ENCODE data around the gene EPS8L3.

EPS8L3 gene

GRCh38 chr1:109761227-109762038, 2.3 kb downstream of the EPS8L3 start:
- H4K8ac ChIP-seq (ENCODE audit: low read depth, low read length): no peak overlapping the region
- no peak overlapping the region for H3K56ac ChIP-seq (ENCODE audit: low read length)
- H3K79me1 ChIP-seq (ENCODE audit: low read length): no peaks in the 10 kb centered on the region
- H3K4ac ChIP-seq (ENCODE audit: low read depth, low read length): no peak overlapping the region
- WGBS (ENCODE audit: extremely low coverage, insufficient coverage, low lambda C conversion rate): no CpG with 5 or more reads among the region's 14 CpGs
- no peak overlapping the region for H3K4me3 ChIP-seq (ENCODE audit: low read length)
- H3K9ac ChIP-seq (ENCODE audit: low read length): no peak overlapping the region
- H2BK120ac ChIP-seq (ENCODE audit: low read depth, low read length): no peak overlapping the region
- H3K36me3 ChIP-seq (ENCODE audit: control insufficient read depth, insufficient read depth, low read length): no peaks in the 10 kb centered on the region
- H3K4me1 ChIP-seq (ENCODE audit: control insufficient read depth, low read depth, low read length): no peaks in the 10 kb centered on the region
- no peak overlapping the region for H3K4me2 ChIP-seq (ENCODE audit: low read length)
- H3K27me3 ChIP-seq (ENCODE audit: insufficient read depth, low read length, poor library complexity): no peaks in the 10 kb centered on the region
- no peak overlapping the region for H2AK5ac ChIP-seq (ENCODE audit: low read length)
- no peaks in the 10 kb centered on the region for H3K79me2 ChIP-seq (ENCODE audit: control insufficient read depth, insufficient read depth, low read length)
- H2BK5ac ChIP-seq (ENCODE audit: low read length): no peak overlapping the region
- H3K27ac ChIP-seq (ENCODE audit: low read depth, low read length): no peak overlapping the region
- H2BK15ac ChIP-seq (replicated peaks; ENCODE audit: low read depth): no peak overlapping the region
- DNase-seq: peak; percentile 18
- no peak overlapping the region for H3K23ac ChIP-seq (ENCODE audit: low read length)
- no peak overlapping the region for H4K5ac ChIP-seq (ENCODE audit: low read length)
- no peak overlapping the region for H3K18ac ChIP-seq (ENCODE audit: low read length)

- no peak for DNase-seq
- no peaks in the 10 kb centered on the region for H3K4me1 ChIP-seq (ENCODE audit: control insufficient read depth, low read depth, low read length)
- H4K8ac ChIP-seq (ENCODE audit: low read depth, low read length): no peak overlapping the region
- H2AK5ac ChIP-seq (ENCODE audit: low read length): no peak overlapping the region
- H3K18ac ChIP-seq (ENCODE audit: low read length): no peak overlapping the region
- H3K4me3 ChIP-seq (ENCODE audit: low read length): no peak overlapping the region
- no peak overlapping the region for H3K56ac ChIP-seq (ENCODE audit: low read length)
- no peak overlapping the region for H3K23ac ChIP-seq (ENCODE audit: low read length)
- no peaks in the 10 kb centered on the region for H3K27me3 ChIP-seq (ENCODE audit: insufficient read depth, low read length, poor library complexity)
- H2BK120ac ChIP-seq (ENCODE audit: low read depth, low read length): no peak overlapping the region
- no peak overlapping the region for H3K27ac ChIP-seq (ENCODE audit: low read depth, low read length)
- H4K5ac ChIP-seq (ENCODE audit: low read length): no peak overlapping the region
- no peak overlapping the region for H2BK5ac ChIP-seq (ENCODE audit: low read length)
- no peaks in the 10 kb centered on the region for H3K79me1 ChIP-seq (ENCODE audit: low read length)
- H3K4ac ChIP-seq (ENCODE audit: low read depth, low read length): no peak overlapping the region
- WGBS (ENCODE audit: extremely low coverage, insufficient coverage, low lambda C conversion rate): no CpG with 5 or more reads among the region's 7 CpGs
- H3K36me3 ChIP-seq (ENCODE audit: control insufficient read depth, insufficient read depth, low read length): no peaks in the 10 kb centered on the region
- no peaks in the 10 kb centered on the region for H3K79me2 ChIP-seq (ENCODE audit: control insufficient read depth, insufficient read depth, low read length)
- no peak overlapping the region for H3K4me2 ChIP-seq (ENCODE audit: low read length)
- no peak overlapping the region for H3K9ac ChIP-seq (ENCODE audit: low read length)
- H2BK15ac ChIP-seq (replicated peaks; ENCODE audit: low read depth): no peak overlapping the region
These were observed 3.0 kb downstream of the EPS8L3 start for GRCh38 chr1:109760581-109761226.

GRCh38 chr1:109759513-109760334, 4.0 kb downstream of the EPS8L3 start:
- Histone ChIP-seq H3K4ac (ENCODE audit: low read depth, low read length) (no peak overlapping the region), H3K36me3 (ENCODE audit: control insufficient read depth, insufficient read depth, low read length) (no peaks in the 10 kb centered on the region), H4K5ac (ENCODE audit: low read length) (no peak overlapping the region), H3K4me3 (ENCODE audit: low read length) (no peak overlapping the region), H2BK120ac (ENCODE audit: low read depth, low read length) (no peak overlapping the region), H3K79me2 (ENCODE audit: control insufficient read depth, insufficient read depth, low read length) (no peaks in the 10 kb centered on the region), H3K27me3 (ENCODE audit: insufficient read depth, low read length, poor library complexity) (no peaks in the 10 kb centered on the region), H3K27ac (ENCODE audit: low read depth, low read length) (no peak overlapping the region), H4K8ac (ENCODE audit: low read depth, low read length) (no peak overlapping the region), H3K4me1 (ENCODE audit: control insufficient read depth, low read depth, low read length) (no peaks in the 10 kb centered on the region), H3K18ac (ENCODE audit: low read length) (no peak overlapping the region), H2BK5ac (ENCODE audit: low read length) (no peak overlapping the region), H3K4me2 (ENCODE audit: low read length) (no peak overlapping the region), H2AK5ac (ENCODE audit: low read length) (no peak overlapping the region), H3K79me1 (ENCODE audit: low read length) (no peaks in the 10 kb centered on the region), H3K56ac (ENCODE audit: low read length) (no peak overlapping the region), H3K9ac (ENCODE audit: low read length) (no peak overlapping the region), H2BK15ac (replicated peaks; ENCODE audit: low read depth) (no peak overlapping the region), H3K23ac (ENCODE audit: low read length) (no peak overlapping the region)
- no CpG with 5 or more reads among the region's 11 CpGs for WGBS (ENCODE audit: extremely low coverage, insufficient coverage, low lambda C conversion rate)
- DNase-seq: no peak

GRCh38 chr1:109757936-109758786, 5.6 kb downstream of the EPS8L3 start:
- Histone ChIP-seq H3K4me3 (ENCODE audit: low read length) (no peak overlapping the region), H3K18ac (ENCODE audit: low read length) (no peak overlapping the region), H3K27ac (ENCODE audit: low read depth, low read length) (no peak overlapping the region), H3K56ac (ENCODE audit: low read length) (no peak overlapping the region), H3K4me2 (ENCODE audit: low read length) (no peak overlapping the region), H4K5ac (ENCODE audit: low read length) (no peak overlapping the region), H3K4ac (ENCODE audit: low read depth, low read length) (no peak overlapping the region), H2BK120ac (ENCODE audit: low read depth, low read length) (no peak overlapping the region), H3K79me2 (ENCODE audit: control insufficient read depth, insufficient read depth, low read length) (no peaks in the 10 kb centered on the region), H2AK5ac (ENCODE audit: low read length) (no peak overlapping the region), H3K27me3 (ENCODE audit: insufficient read depth, low read length, poor library complexity) (no peaks in the 10 kb centered on the region), H2BK5ac (ENCODE audit: low read length) (no peak overlapping the region), H2BK15ac (replicated peaks; ENCODE audit: low read depth) (no peak overlapping the region), H3K36me3 (ENCODE audit: control insufficient read depth, insufficient read depth, low read length) (no peaks in the 10 kb centered on the region), H3K23ac (ENCODE audit: low read length) (no peak overlapping the region), H3K4me1 (ENCODE audit: control insufficient read depth, low read depth, low read length) (no peaks in the 10 kb centered on the region), H3K9ac (ENCODE audit: low read length) (no peak overlapping the region), H4K8ac (ENCODE audit: low read depth, low read length) (no peak overlapping the region), H3K79me1 (ENCODE audit: low read length) (no peaks in the 10 kb centered on the region)
- WGBS (ENCODE audit: extremely low coverage, insufficient coverage, low lambda C conversion rate): no CpG with 5 or more reads among the region's 13 CpGs
- no peak for DNase-seq

GRCh38 chr1:109756848-109757521, 6.7 kb downstream of the EPS8L3 start:
- Histone ChIP-seq H3K27ac (ENCODE audit: low read depth, low read length) (no peak overlapping the region), H4K5ac (ENCODE audit: low read length) (no peak overlapping the region), H3K4me2 (ENCODE audit: low read length) (no peak overlapping the region), H3K36me3 (ENCODE audit: control insufficient read depth, insufficient read depth, low read length) (no peaks in the 10 kb centered on the region), H3K4me3 (ENCODE audit: low read length) (no peak overlapping the region), H4K8ac (ENCODE audit: low read depth, low read length) (no peak overlapping the region), H3K79me2 (ENCODE audit: control insufficient read depth, insufficient read depth, low read length) (no peaks in the 10 kb centered on the region), H3K9ac (ENCODE audit: low read length) (no peak overlapping the region), H2AK5ac (ENCODE audit: low read length) (no peak overlapping the region), H2BK5ac (ENCODE audit: low read length) (no peak overlapping the region), H2BK15ac (replicated peaks; ENCODE audit: low read depth) (no peak overlapping the region), H3K4ac (ENCODE audit: low read depth, low read length) (no peak overlapping the region), H3K4me1 (ENCODE audit: control insufficient read depth, low read depth, low read length) (no peaks in the 10 kb centered on the region), H3K18ac (ENCODE audit: low read length) (no peak overlapping the region), H3K56ac (ENCODE audit: low read length) (no peak overlapping the region), H2BK120ac (ENCODE audit: low read depth, low read length) (no peak overlapping the region), H3K23ac (ENCODE audit: low read length) (no peak overlapping the region), H3K27me3 (ENCODE audit: insufficient read depth, low read length, poor library complexity) (no peaks in the 10 kb centered on the region), H3K79me1 (ENCODE audit: low read length) (no peaks in the 10 kb centered on the region)
- no peak for DNase-seq
- no CpG with 5 or more reads among the region's 7 CpGs for WGBS (ENCODE audit: extremely low coverage, insufficient coverage, low lambda C conversion rate)
